HepG2 (cell line): Measurements from ENCODE around the gene CLIC2.

ENCODE experiments used
- ATF7-NPFF ChIP-seq: sonication (generic); formaldehyde crosslinking; IDR thresholded peaks from 2 replicates; pipeline ENCODE4 v1.8.1; 2023; ENCODE audit warnings: mild to moderate bottlenecking, low read depth, missing genetic modification reagents, moderate library complexity
- TARDBP ChIP-seq: sonication (generic); formaldehyde crosslinking; IDR thresholded peaks from 2 replicates; pipeline ENCODE4 v1.8.0; 2022; ENCODE audit warnings: mild to moderate bottlenecking, missing genetic modification reagents
- YY1 ChIP-seq: IDR thresholded peaks from 2 replicates; pipeline ENCODE4 v1.6.1; 2011; ENCODE audit warnings: low read length, low read depth, moderate library complexity, mild to moderate bottlenecking; ENCODE audit not compliant: insufficient read depth, insufficient replicate concordance
- TF ChIP-seq, protein P1 (sequence below): sonication (generic); formaldehyde crosslinking; IDR thresholded peaks from 2 replicates; pipeline ENCODE4 v1.4.0; 2020; ENCODE audit warnings: missing genetic modification reagents

DNA sequence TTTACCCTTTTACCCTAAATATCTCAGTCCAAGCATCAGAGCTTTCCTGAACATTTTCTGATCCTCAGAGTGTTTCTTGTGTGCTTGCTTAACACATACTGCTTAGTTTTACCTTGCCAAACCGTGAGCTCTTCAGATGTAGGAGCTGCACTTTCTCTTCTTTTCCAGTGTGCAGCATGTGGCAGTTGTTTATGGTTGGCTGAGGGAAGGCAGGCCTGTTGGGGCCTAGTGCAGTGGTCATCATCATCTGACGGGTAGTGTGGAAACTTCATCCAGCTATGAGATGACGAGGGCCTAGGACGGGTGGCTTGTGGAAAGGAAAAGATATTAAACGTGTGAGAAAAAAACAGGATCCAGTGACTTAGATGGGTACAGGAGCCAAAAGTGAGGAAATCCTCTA, 96.7 kb downstream of the CLIC2 start:
- TF ChIP-seq ATF7-NPFF (no peak), TARDBP (CRISPR knock-in tag) (no peak), YY1 (no peak)
- TF ChIP-seq, protein P1, sequence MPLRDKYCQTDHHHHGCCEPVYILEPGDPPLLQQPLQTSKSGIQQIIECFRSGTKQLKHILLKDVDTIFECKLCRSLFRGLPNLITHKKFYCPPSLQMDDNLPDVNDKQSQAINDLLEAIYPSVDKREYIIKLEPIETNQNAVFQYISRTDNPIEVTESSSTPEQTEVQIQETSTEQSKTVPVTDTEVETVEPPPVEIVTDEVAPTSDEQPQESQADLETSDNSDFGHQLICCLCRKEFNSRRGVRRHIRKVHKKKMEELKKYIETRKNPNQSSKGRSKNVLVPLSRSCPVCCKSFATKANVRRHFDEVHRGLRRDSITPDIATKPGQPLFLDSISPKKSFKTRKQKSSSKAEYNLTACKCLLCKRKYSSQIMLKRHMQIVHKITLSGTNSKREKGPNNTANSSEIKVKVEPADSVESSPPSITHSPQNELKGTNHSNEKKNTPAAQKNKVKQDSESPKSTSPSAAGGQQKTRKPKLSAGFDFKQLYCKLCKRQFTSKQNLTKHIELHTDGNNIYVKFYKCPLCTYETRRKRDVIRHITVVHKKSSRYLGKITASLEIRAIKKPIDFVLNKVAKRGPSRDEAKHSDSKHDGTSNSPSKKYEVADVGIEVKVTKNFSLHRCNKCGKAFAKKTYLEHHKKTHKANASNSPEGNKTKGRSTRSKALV: no peak
